ENCODE results near the gene PRRC2B. TPM values are rescaled to one million over a fixed set of nuclear protein-coding genes. Genes with fewer than 3 reads are reported as not detected.
"Not testable (repeated sequence)": the region's sequence is repeated elsewhere in the genome, so short reads cannot be mapped to it uniquely, and the experiment has no call there.

PRRC2B gene
- total RNA-seq, 4 donors from 2014 or later = 81.7 to 159 (median 117) TPM

DNA sequence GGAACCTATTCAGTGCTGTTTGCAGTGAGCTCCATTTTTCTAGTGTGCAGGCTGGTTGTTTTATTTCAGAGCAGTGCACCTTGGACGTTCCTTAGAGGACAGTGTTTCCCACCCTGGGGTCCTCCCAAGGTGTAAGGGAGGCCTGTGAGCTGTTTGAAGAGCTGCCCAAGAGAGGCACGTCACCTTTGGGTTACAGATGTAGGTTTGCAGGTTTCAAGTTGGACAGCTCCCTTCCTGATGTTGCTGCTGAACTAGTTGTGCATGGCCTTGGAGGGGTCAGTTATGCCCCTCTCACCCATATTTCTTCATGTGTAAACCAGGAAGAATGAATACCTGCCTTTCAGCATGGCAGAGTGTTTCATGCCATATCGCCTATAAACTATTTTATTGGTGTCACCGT lies 74.1 kb downstream of the PRRC2B start:
- intact Hi-C loops (cut with DNase I) = no loop called here
- Histone ChIP-seq H3K27ac (no peak overlapping the region), H3K4me1 (no peaks in the 10 kb centered on the region), H3K9me3 (no peaks in the 10 kb centered on the region), H3K36me3 (peaks cover 75 to 86% of the 10 kb centered on the region in 2 donors), H3K27me3 (no peaks in the 10 kb centered on the region), H3K4me3 (replicated peaks in 1 of 3) (no peak overlapping the region)
- TF ChIP-seq, protein P1, sequence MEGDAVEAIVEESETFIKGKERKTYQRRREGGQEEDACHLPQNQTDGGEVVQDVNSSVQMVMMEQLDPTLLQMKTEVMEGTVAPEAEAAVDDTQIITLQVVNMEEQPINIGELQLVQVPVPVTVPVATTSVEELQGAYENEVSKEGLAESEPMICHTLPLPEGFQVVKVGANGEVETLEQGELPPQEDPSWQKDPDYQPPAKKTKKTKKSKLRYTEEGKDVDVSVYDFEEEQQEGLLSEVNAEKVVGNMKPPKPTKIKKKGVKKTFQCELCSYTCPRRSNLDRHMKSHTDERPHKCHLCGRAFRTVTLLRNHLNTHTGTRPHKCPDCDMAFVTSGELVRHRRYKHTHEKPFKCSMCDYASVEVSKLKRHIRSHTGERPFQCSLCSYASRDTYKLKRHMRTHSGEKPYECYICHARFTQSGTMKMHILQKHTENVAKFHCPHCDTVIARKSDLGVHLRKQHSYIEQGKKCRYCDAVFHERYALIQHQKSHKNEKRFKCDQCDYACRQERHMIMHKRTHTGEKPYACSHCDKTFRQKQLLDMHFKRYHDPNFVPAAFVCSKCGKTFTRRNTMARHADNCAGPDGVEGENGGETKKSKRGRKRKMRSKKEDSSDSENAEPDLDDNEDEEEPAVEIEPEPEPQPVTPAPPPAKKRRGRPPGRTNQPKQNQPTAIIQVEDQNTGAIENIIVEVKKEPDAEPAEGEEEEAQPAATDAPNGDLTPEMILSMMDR (IDR thresholded peaks at IDR 0.05) = no peak
- no peak for TF ChIP-seq POLR2A (IDR thresholded peaks at IDR 0.05)
- no peak for DNase-seq
- WGBS, 2 donors = 98% methylated on average over 4 of the region's 4 CpGs

DNA sequence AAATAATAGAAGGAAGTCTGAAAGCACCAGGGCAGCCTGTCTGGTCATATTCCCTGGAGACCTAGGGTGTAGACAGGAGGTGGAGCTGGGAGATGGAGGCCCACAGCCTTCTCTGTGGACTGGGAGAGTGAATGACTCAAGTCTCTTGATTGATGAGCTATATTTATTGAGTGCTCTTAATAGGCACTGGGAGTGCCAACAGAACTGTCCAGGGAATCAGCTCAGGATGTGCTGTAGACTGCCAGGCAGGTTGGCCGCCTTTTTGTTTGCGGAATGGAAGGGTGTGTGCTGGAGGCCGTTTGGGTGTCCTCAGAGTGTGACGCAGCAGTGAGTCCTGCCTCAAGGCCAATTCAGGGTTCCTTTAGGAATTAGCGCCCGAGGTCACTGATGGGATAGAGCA lies 75.5 kb downstream of the PRRC2B start:
- Histone ChIP-seq H3K4me1 (no peaks in the 10 kb centered on the region), H3K36me3 (peaks cover 88 to 90% of the 10 kb centered on the region in 2 donors), H3K4me3 (replicated peaks in 1 of 3) (no peak overlapping the region), H3K27me3 (no peaks in the 10 kb centered on the region), H3K9me3 (no peaks in the 10 kb centered on the region), H3K27ac (no peak overlapping the region)
- intact Hi-C loops (cut with DNase I) = no loop called here
- no peak for TF ChIP-seq POLR2A (IDR thresholded peaks at IDR 0.05)
- TF ChIP-seq, protein P1 (IDR thresholded peaks at IDR 0.05) = no peak
- WGBS, 2 donors = 90 to 92% methylated on average over 6 of the region's 6 CpGs
- no peak for DNase-seq

DNA sequence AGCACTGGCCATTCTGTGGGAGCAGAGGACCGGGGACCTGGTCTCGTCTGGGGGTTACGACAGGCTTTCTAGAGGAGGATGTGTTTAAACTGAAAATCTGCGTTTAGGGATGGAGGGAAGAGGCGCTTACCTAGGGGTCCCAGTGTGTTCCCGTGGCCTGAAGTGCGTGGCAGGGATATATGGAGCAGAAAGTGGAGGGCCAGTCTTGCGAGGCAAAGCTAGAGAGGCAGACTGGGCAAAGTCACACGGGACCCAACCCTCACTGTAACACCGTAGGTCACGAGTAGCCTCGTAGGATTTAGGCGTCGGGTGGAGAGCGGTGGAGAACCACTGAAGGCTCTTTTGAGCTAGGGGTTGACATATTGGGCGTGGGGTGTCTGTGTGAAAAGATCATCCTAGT lies 76.1 kb downstream of the PRRC2B start:
- no peak for DNase-seq
- no peak overlapping the region for H3K27ac ChIP-seq
- H3K4me3 ChIP-seq (replicated peaks in 1 of 3) = no peak overlapping the region
- no peaks in the 10 kb centered on the region for H3K4me1 ChIP-seq
- H3K36me3 ChIP-seq = peaks cover 89 to 90% of the 10 kb centered on the region in 2 donors
- H3K9me3 ChIP-seq = no peaks in the 10 kb centered on the region
- intact Hi-C loops (cut with DNase I) = loop anchor here (10.0 kb wide), 1 partner anchor 125 kb away; no protein-coding TSS in a partner anchor
- no peaks in the 10 kb centered on the region for H3K27me3 ChIP-seq
- TF ChIP-seq, protein P1 (IDR thresholded peaks at IDR 0.05) = no peak
- no peak for TF ChIP-seq POLR2A (IDR thresholded peaks at IDR 0.05)
- 95% methylated on average over 16 of the region's 16 CpGs for WGBS, 2 donors

DNA sequence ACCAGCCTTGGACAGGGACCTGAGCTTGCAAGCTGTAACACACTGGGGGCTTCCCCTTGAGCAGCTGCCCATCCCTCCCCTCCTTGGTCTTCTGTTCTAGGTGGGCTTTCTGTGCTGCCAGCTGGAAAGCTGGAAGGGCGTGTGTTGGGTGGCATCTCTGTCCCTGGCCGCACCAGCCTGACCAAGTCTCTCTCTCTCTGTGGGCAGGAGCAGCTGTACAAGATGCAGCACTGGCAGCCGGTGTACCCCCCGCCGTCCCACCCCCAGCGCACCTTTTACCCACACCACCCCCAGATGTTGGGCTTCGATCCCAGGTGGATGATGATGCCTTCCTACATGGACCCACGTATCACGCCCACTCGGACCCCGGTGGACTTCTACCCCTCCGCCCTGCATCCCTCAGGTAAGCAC lies 76.7 kb downstream of the PRRC2B start:
- Histone ChIP-seq H3K36me3 (peaks cover 89 to 90% of the 10 kb centered on the region in 2 donors), H3K9me3 (no peaks in the 10 kb centered on the region), H3K4me3 (replicated peaks in 1 of 3) (no peak overlapping the region), H3K4me1 (no peaks in the 10 kb centered on the region), H3K27me3 (no peaks in the 10 kb centered on the region), H3K27ac (no peak overlapping the region)
- TF ChIP-seq, protein P1 (IDR thresholded peaks at IDR 0.05) = no peak
- TF ChIP-seq POLR2A (IDR thresholded peaks at IDR 0.05) = no peak
- intact Hi-C loops (cut with DNase I) = loop anchor here (10.0 kb wide), 1 partner anchor 126 kb away; no protein-coding TSS in a partner anchor
- WGBS, 2 donors = 93 to 98% methylated on average over 11 to 12 of the region's 12 CpGs
- DNase-seq = no peak

DNA sequence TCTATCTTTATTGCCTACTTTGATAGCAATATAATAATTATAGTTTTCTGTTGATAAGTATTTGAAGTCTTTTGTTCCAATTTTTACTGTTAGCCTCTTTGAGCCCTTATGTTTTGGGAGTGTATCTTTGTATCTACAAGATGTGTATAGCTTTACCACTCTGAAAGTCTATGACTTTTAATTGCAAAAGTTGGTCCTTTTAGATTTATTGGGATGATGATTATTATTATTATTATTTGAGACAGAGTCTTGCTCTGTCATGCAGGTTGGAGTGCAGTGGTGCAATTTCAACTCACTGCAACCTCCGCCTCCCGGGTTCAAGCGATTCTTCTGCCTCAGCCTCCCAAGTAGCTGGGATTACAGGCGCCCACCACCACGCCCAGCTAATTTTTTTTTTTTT lies 78.2 kb downstream of the PRRC2B start:
- intact Hi-C loops (cut with DNase I) = loop anchor here (10.0 kb wide), 1 partner anchor 127 kb away; no protein-coding TSS in a partner anchor
- peaks cover 96 to 97% of the 10 kb centered on the region in 2 donors for H3K36me3 ChIP-seq
- not testable (repeated sequence) for H3K4me1 ChIP-seq; DNase-seq; H3K27ac ChIP-seq; H3K27me3 ChIP-seq; H3K4me3 ChIP-seq (replicated peaks in 1 of 3); H3K9me3 ChIP-seq
- 95 to 98% methylated on average over 5 of the region's 5 CpGs for WGBS, 2 donors
